ENCODE data around the gene CD58.
"Not testable (repeated sequence)": the region's sequence is repeated elsewhere in the genome, so short reads cannot be mapped to it uniquely, and the experiment has no call there.

Gene CD58

DNA sequence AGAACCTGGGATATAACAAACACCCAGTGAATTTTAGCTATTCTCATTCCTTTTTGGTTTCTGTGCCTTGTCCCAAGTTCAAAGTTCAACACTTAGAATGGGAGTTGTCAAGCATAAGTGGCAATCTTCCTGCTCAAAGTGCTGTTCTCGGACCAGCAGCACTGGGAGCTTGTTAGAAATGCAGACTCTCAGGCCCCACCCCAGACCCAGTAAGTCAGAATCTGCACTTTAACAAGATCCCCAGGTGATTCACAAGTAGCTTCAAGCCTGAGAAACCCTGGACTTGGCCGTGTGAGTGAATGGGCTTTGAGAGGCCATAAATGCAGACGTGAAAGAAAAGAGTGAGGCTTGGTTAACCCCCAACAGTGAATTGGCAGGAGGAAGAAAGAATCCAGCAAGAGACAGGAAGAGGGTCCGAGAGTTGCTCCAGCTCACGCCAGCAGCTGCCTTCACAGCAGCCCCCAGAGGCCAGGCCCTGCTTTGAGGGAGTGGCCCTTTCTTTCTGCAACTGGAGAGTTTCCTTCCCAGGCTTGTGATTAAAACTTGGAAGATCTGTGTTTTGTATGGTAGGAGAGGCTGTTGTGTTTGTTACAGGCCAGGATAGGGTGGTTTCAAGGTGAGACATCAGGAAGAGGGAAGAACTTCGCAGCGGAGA is 21.3 kb upstream of the CD58 start:
- H3K79me2 ChIP-seq (ENCODE audit: control insufficient read depth, insufficient read depth, low read length, unreplicated experiment); H3K27ac ChIP-seq (ENCODE audit: low read depth, low read length); H3K36me3 ChIP-seq (ENCODE audit: insufficient read depth, low read length); H3K27me3 ChIP-seq (ENCODE audit: insufficient read depth, low read length); H2AFZ ChIP-seq (ENCODE audit: low read length, unreplicated experiment); H3K4me3 ChIP-seq (ENCODE audit: low read depth, low read length); H3K4me1 ChIP-seq (ENCODE audit: control insufficient read depth, insufficient read depth, low read length, unreplicated experiment): not testable (repeated sequence)

GRCh38 chr1:116591006-116591950 is 20.5 kb upstream of the CD58 start:
- H3K4me1 ChIP-seq (ENCODE audit: control insufficient read depth, insufficient read depth, low read length, unreplicated experiment); H3K36me3 ChIP-seq (ENCODE audit: insufficient read depth, low read length); H2AFZ ChIP-seq (ENCODE audit: low read length, unreplicated experiment); H3K79me2 ChIP-seq (ENCODE audit: control insufficient read depth, insufficient read depth, low read length, unreplicated experiment); H3K27me3 ChIP-seq (ENCODE audit: insufficient read depth, low read length); H3K4me3 ChIP-seq (ENCODE audit: low read depth, low read length); H3K27ac ChIP-seq (ENCODE audit: low read depth, low read length): not testable (repeated sequence)

GRCh38 chr1:116590359-116591005 is 19.7 kb upstream of the CD58 start:
- H3K4me3 ChIP-seq (ENCODE audit: low read depth, low read length); H3K27me3 ChIP-seq (ENCODE audit: insufficient read depth, low read length); H3K4me1 ChIP-seq (ENCODE audit: control insufficient read depth, insufficient read depth, low read length, unreplicated experiment); H3K79me2 ChIP-seq (ENCODE audit: control insufficient read depth, insufficient read depth, low read length, unreplicated experiment); H3K36me3 ChIP-seq (ENCODE audit: insufficient read depth, low read length); H2AFZ ChIP-seq (ENCODE audit: low read length, unreplicated experiment); H3K27ac ChIP-seq (ENCODE audit: low read depth, low read length): not testable (repeated sequence)

DNA sequence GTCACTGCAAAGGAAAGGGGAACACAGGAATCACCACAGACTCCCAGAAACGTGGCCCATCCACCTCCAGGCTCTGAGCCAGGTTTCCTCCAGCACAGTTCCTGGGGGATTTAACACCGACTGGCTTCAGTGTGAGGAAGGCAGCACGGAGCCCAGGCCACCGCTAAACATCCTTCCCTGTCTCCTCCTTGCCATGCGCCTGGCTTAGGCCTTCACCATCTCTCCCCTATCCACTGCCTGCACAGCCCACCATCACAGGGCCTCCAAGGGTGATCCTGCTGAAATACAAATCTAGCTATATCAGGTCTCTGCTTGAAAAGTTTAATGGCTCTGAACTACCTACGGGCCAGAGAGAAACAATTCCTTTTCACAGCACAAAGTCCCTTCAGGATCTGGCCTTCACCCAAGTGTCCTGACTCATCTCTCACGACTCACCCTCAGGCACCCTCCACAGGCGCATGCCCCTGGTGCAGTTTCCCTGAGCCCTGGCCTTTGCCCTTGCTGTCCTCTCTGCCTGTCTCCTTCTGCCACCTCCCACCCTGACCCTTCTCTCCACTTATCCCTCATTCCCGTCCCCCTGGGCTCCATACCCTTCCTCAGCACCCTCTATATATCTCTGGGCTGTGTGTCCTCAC is 18.4 kb upstream of the CD58 start:
- not testable (repeated sequence) for H3K4me1 ChIP-seq (ENCODE audit: control insufficient read depth, insufficient read depth, low read length, unreplicated experiment); H2AFZ ChIP-seq (ENCODE audit: low read length, unreplicated experiment); H3K4me3 ChIP-seq (ENCODE audit: low read depth, low read length); H3K27ac ChIP-seq (ENCODE audit: low read depth, low read length); H3K79me2 ChIP-seq (ENCODE audit: control insufficient read depth, insufficient read depth, low read length, unreplicated experiment); H3K27me3 ChIP-seq (ENCODE audit: insufficient read depth, low read length); H3K36me3 ChIP-seq (ENCODE audit: insufficient read depth, low read length)

- Histone ChIP-seq H3K27ac (ENCODE audit: low read depth, low read length) (no peak overlapping the region), H3K79me2 (ENCODE audit: control insufficient read depth, insufficient read depth, low read length, unreplicated experiment) (no peaks in the 10 kb centered on the region), H3K27me3 (ENCODE audit: insufficient read depth, low read length) (no peaks in the 10 kb centered on the region), H3K36me3 (ENCODE audit: insufficient read depth, low read length) (no peaks in the 10 kb centered on the region), H2AFZ (ENCODE audit: low read length, unreplicated experiment) (no peak overlapping the region), H3K4me3 (ENCODE audit: low read depth, low read length) (no peak overlapping the region), H3K4me1 (ENCODE audit: control insufficient read depth, insufficient read depth, low read length, unreplicated experiment) (peaks cover 7% of the 10 kb centered on the region)
Observed at GRCh38 chr1:116587501-116588227, 16.8 kb upstream of the CD58 start.

- Histone ChIP-seq H3K36me3 (ENCODE audit: insufficient read depth, low read length) (no peaks in the 10 kb centered on the region), H2AFZ (ENCODE audit: low read length, unreplicated experiment) (no peak overlapping the region), H3K27me3 (ENCODE audit: insufficient read depth, low read length) (no peaks in the 10 kb centered on the region), H3K27ac (ENCODE audit: low read depth, low read length) (no peak overlapping the region), H3K79me2 (ENCODE audit: control insufficient read depth, insufficient read depth, low read length, unreplicated experiment) (no peaks in the 10 kb centered on the region), H3K4me3 (ENCODE audit: low read depth, low read length) (no peak overlapping the region), H3K4me1 (ENCODE audit: control insufficient read depth, insufficient read depth, low read length, unreplicated experiment) (peaks cover 7% of the 10 kb centered on the region)
Observed at GRCh38 chr1:116586741-116587143, 15.9 kb upstream of the CD58 start.

- Histone ChIP-seq H2AFZ (ENCODE audit: low read length, unreplicated experiment) (no peak overlapping the region), H3K4me1 (ENCODE audit: control insufficient read depth, insufficient read depth, low read length, unreplicated experiment) (peaks cover 7% of the 10 kb centered on the region), H3K36me3 (ENCODE audit: insufficient read depth, low read length) (no peaks in the 10 kb centered on the region), H3K4me3 (ENCODE audit: low read depth, low read length) (no peak overlapping the region), H3K27ac (ENCODE audit: low read depth, low read length) (no peak overlapping the region), H3K27me3 (ENCODE audit: insufficient read depth, low read length) (no peaks in the 10 kb centered on the region), H3K79me2 (ENCODE audit: control insufficient read depth, insufficient read depth, low read length, unreplicated experiment) (no peaks in the 10 kb centered on the region)
Observed at GRCh38 chr1:116585886-116586285, 15.1 kb upstream of the CD58 start.

- no peaks in the 10 kb centered on the region for H3K27me3 ChIP-seq (ENCODE audit: insufficient read depth, low read length)
- no peaks in the 10 kb centered on the region for H3K36me3 ChIP-seq (ENCODE audit: insufficient read depth, low read length)
- H2AFZ ChIP-seq (ENCODE audit: low read length, unreplicated experiment) = no peak overlapping the region
- no peaks in the 10 kb centered on the region for H3K4me1 ChIP-seq (ENCODE audit: control insufficient read depth, insufficient read depth, low read length, unreplicated experiment)
- no peak overlapping the region for H3K27ac ChIP-seq (ENCODE audit: low read depth, low read length)
- H3K79me2 ChIP-seq (ENCODE audit: control insufficient read depth, insufficient read depth, low read length, unreplicated experiment) = no peaks in the 10 kb centered on the region
- H3K4me3 ChIP-seq (ENCODE audit: low read depth, low read length) = no peak overlapping the region
Observed at GRCh38 chr1:116581323-116581885, 10.6 kb upstream of the CD58 start.

- Histone ChIP-seq H3K27me3 (ENCODE audit: insufficient read depth, low read length) (no peaks in the 10 kb centered on the region), H3K36me3 (ENCODE audit: insufficient read depth, low read length) (no peaks in the 10 kb centered on the region), H3K4me1 (ENCODE audit: control insufficient read depth, insufficient read depth, low read length, unreplicated experiment) (no peaks in the 10 kb centered on the region), H2AFZ (ENCODE audit: low read length, unreplicated experiment) (no peak overlapping the region), H3K4me3 (ENCODE audit: low read depth, low read length) (no peak overlapping the region), H3K79me2 (ENCODE audit: control insufficient read depth, insufficient read depth, low read length, unreplicated experiment) (no peaks in the 10 kb centered on the region), H3K27ac (ENCODE audit: low read depth, low read length) (no peak overlapping the region)
Observed at GRCh38 chr1:116580446-116581322, 9.9 kb upstream of the CD58 start.
